HEK293T (cell line): ENCODE data around the gene RLF.

Experiments
- CTCF ChIA-PET: fragments of 350-600 bp; formaldehyde crosslinking; extraction: SDS; loops from one replicate; lab custom pipeline; 2021; ENCODE audit warnings: antibody characterized with exemption, inconsistent platforms; lab: Yijun Ruan, JAX
- POLR2A ChIA-PET: fragments of 350-600 bp; formaldehyde crosslinking; extraction: SDS; loops from one replicate; lab custom pipeline; 2020; ENCODE audit warnings: antibody characterized with exemption, inconsistent platforms; lab: Yijun Ruan, JAX
- DNase-seq: peaks from one replicate; pipeline ENCODE4 v3.0.0; 2012; ENCODE audit warnings: mixed read lengths; ENCODE audit errors: extremely low spot score
- ARNT ChIP-seq: fragments of 450-650 bp; IDR thresholded peaks from 2 replicates; pipeline ENCODE4 v1.6.1; 2017; ENCODE audit warnings: mild to moderate bottlenecking
- BHLHE40 ChIP-seq: fragments of 450-650 bp; IDR thresholded peaks from 2 replicates; pipeline ENCODE4 v1.6.1; 2016; ENCODE audit warnings: mild to moderate bottlenecking, moderate library complexity, borderline replicate concordance
- CTBP1 ChIP-seq: fragments of 450-650 bp; IDR thresholded peaks from 2 replicates; pipeline ENCODE4 v1.6.1; 2016; ENCODE audit warnings: borderline replicate concordance
- ELF4 ChIP-seq: fragments of 450-650 bp; IDR thresholded peaks from 2 replicates; pipeline ENCODE4 v1.6.1; 2017; ENCODE audit warnings: antibody characterized with exemption
- FOXA1 ChIP-seq: fragments of 450-650 bp; IDR thresholded peaks from 2 replicates; pipeline ENCODE4 v1.6.1; 2016; ENCODE audit warnings: mild to moderate bottlenecking
- FOXK2 ChIP-seq: fragments of 450-650 bp; IDR thresholded peaks from 2 replicates; pipeline ENCODE4 v1.6.1; 2016; ENCODE audit warnings: mild to moderate bottlenecking
- FOXM1 ChIP-seq: fragments of 450-650 bp; IDR thresholded peaks from 2 replicates; pipeline ENCODE4 v1.6.1; 2017; ENCODE audit warnings: mild to moderate bottlenecking, borderline replicate concordance
- HDGF ChIP-seq: fragments of 450-650 bp; IDR thresholded peaks from 2 replicates; pipeline ENCODE4 v1.6.1; 2017; ENCODE audit warnings: antibody characterized with exemption, borderline replicate concordance
- L3MBTL2 ChIP-seq: fragments of 450-650 bp; conservative IDR thresholded peaks from 2 replicates; pipeline ENCODE4 v1.6.1; 2016; ENCODE audit warnings: mild to moderate bottlenecking
- LEF1 ChIP-seq: fragments of 450-650 bp; IDR thresholded peaks from 2 replicates; pipeline ENCODE4 v1.6.1; 2017; ENCODE audit warnings: mild to moderate bottlenecking, borderline replicate concordance
- NFRKB ChIP-seq: fragments of 450-650 bp; IDR thresholded peaks from 2 replicates; pipeline ENCODE4 v1.6.1; 2016; ENCODE audit warnings: mild to moderate bottlenecking, moderate library complexity
- PKNOX1 ChIP-seq: fragments of 450-650 bp; IDR thresholded peaks from 2 replicates; pipeline ENCODE4 v1.6.1; 2016
- SP1 ChIP-seq: fragments of 450-650 bp; IDR thresholded peaks from 2 replicates; pipeline ENCODE4 v1.6.1; 2017
- SUZ12 ChIP-seq: fragments of 450-650 bp; IDR thresholded peaks from 2 replicates; pipeline ENCODE4 v1.6.1; 2016; ENCODE audit warnings: mild to moderate bottlenecking
- TARDBP ChIP-seq: fragments of 450-650 bp; IDR thresholded peaks from 2 replicates; pipeline ENCODE4 v1.6.1; 2016
- ZNF384 ChIP-seq: fragments of 450-650 bp; IDR thresholded peaks from 2 replicates; pipeline ENCODE4 v1.6.1; 2016

The RLF gene

GRCh38 chr1:40143891-40144575 is 17.2 kb upstream of the RLF start:
- ChIA-PET CTCF (interaction anchor here (0.5 to 2.1 kb wide), 43 partner anchors 8 to 1083 kb away, joined by 3 to 51 read pairs (median 5); partner anchors contain the start of gene ZFP69B), POLR2A (interaction anchor here (0.8 to 1.2 kb wide), 4 partner anchors 56 to 306 kb away, joined by 3 to 5 read pairs (median 4); partner anchors contain the start of genes CAP1 and ZFP69B)
- DNase-seq = peak; percentile 65
- TF ChIP-seq PKNOX1 = no peak
- no peak for TF ChIP-seq SP1
- no peak for TF ChIP-seq HDGF
- no peak for TF ChIP-seq FOXK2
- no peak for TF ChIP-seq FOXA1
- no peak for TF ChIP-seq SUZ12
- no peak for TF ChIP-seq CTBP1
- TF ChIP-seq ELF4 = no peak
- no peak for TF ChIP-seq NFRKB
- no peak for TF ChIP-seq TARDBP
- TF ChIP-seq LEF1 = no peak
- no peak for TF ChIP-seq ZNF384
- TF ChIP-seq BHLHE40 = no peak

- ChIA-PET CTCF (interaction anchor here (1.1 to 4.6 kb wide), 9 partner anchors 8 to 287 kb away, joined by 3 to 51 read pairs (median 6); partner anchors contain the start of gene SMAP2), POLR2A (interaction anchor here (1.0 kb wide), 1 partner anchor 106 kb away, joined by 3 read pairs; the partner anchor contains the start of gene ZMPSTE24)
- TF ChIP-seq SP1 = no peak
- TF ChIP-seq NFRKB = no peak
- no peak for TF ChIP-seq BHLHE40
- no peak for TF ChIP-seq SUZ12
- no peak for TF ChIP-seq ELF4
- no peak for TF ChIP-seq CTBP1
- no peak for TF ChIP-seq FOXK2
- TF ChIP-seq ZNF384 = no peak
- no peak for TF ChIP-seq LEF1
- no peak for TF ChIP-seq HDGF
- no peak for TF ChIP-seq FOXA1
- no peak for TF ChIP-seq FOXM1
- TF ChIP-seq PKNOX1 = no peak
- no peak for TF ChIP-seq ARNT
- no peak for TF ChIP-seq L3MBTL2
- TF ChIP-seq TARDBP = no peak
- DNase-seq = no peak
Observed at GRCh38 chr1:40151457-40152079, 9.6 kb upstream of the RLF start.

- POLR2A ChIA-PET = interaction anchor here (0.7 kb wide), 1 partner anchor 8 kb away, joined by 3 read pairs; no protein-coding TSS in a partner anchor
- peak; percentile 39 for DNase-seq
- peak; percentile 44; the same call in 1 of the 2 replicates for TF ChIP-seq PKNOX1
- no peak for TF ChIP-seq TARDBP
- CTCF ChIA-PET = interaction anchor here (0.6 to 4.6 kb wide), 18 partner anchors 9 to 435 kb away, joined by 3 to 51 read pairs (median 4); no protein-coding TSS in a partner anchor
Observed at GRCh38 chr1:40153073-40153770, 8.0 kb upstream of the RLF start.

GRCh38 chr1:40155135-40155534 is 6.1 kb upstream of the RLF start:
- DNase-seq = no peak
- CTCF ChIA-PET = interaction anchor here (0.5 to 4.6 kb wide), 5 partner anchors 11 to 495 kb away, joined by 3 to 40 read pairs (median 3); no protein-coding TSS in a partner anchor
- POLR2A ChIA-PET = no interaction called here
- no peak for TF ChIP-seq FOXA1
- TF ChIP-seq PKNOX1 = no peak
- TF ChIP-seq ZNF384 = no peak
- TF ChIP-seq HDGF = no peak
- TF ChIP-seq FOXM1 = no peak

GRCh38 chr1:40155910-40156309 is 5.3 kb upstream of the RLF start:
- ChIA-PET CTCF (interaction anchor here (1.7 to 3.0 kb wide), 2 partner anchors 12 to 183 kb away, joined by 4 to 12 read pairs; no protein-coding TSS in a partner anchor), POLR2A (no interaction called here)
- DNase-seq = no peak
- TF ChIP-seq TARDBP (no peak), SUZ12 (no peak)
